Sigmoid colon (tissue), 7 donors: Measurements from ENCODE around the gene RAMP1. TPM values are rescaled to one million over a fixed set of nuclear protein-coding genes. Genes with fewer than 3 reads are reported as not detected.

Experiments used
- DNase-seq: peaks from one replicate; pipeline ENCODE4 v3.0.0-alpha.2; 2019
- H3K27ac ChIP-seq, 4 donors: fragments of 200-600 bp; sonication (generic); one replicate each; pipeline ENCODE4 v1.5.1; 2016 to 2019; ENCODE audit warnings: mild to moderate bottlenecking in 1 of 4
- H3K27me3 ChIP-seq, 3 donors: fragments of 200-600 bp; sonication (generic); one replicate each; pipeline ENCODE4 v1.5.1; 2019; ENCODE audit warnings: mild to moderate bottlenecking in 1 of 3
- H3K36me3 ChIP-seq, 4 donors: fragments of 200-600 bp; sonication (generic); one replicate each; pipeline ENCODE4 v1.5.1; 2016 to 2019
- H3K4me1 ChIP-seq, 4 donors: fragments of 200-600 bp; sonication (generic); one replicate each; pipeline ENCODE4 v1.5.1; 2017 to 2019
- H3K4me3 ChIP-seq, 4 donors: fragments of 200-600 bp; sonication (generic); one replicate each; pipeline ENCODE4 v1.5.1; 2017 to 2019; ENCODE audit warnings: mild to moderate bottlenecking in 2 of 4, moderate library complexity in 1 of 4
- H3K9me3 ChIP-seq, 4 donors: fragments of 200-600 bp in 3 of 4; sonication (generic) in 3 of 4; one replicate each; pipeline versions ENCODE4 v1.5.1 to v1.6.1; 2013 to 2019
- EP300 ChIP-seq, 4 donors: sonication (generic); formaldehyde crosslinking; IDR thresholded peaks; one replicate each; pipeline ENCODE4 v1.6.1; 2017; ENCODE audit warnings: antibody characterized with exemption in 4 of 4
- POLR2A ChIP-seq, 2 donors: fragments of 450-650 bp; IDR thresholded peaks; one replicate each; pipeline ENCODE4 v1.6.1; 2016; ENCODE audit warnings: antibody characterized with exemption in 2 of 2, mild to moderate bottlenecking in 2 of 2, moderate library complexity in 2 of 2
- POLR2AphosphoS5 ChIP-seq, 4 donors: sonication (generic); formaldehyde crosslinking; IDR thresholded peaks; one replicate each; pipeline ENCODE4 v1.6.1; 2017; ENCODE audit warnings: antibody characterized with exemption in 4 of 4
- WGBS, 2 donors: extraction: QIAGEN DNeasy Blood & Tissue Kit; methylation state at CpG; one replicate each; pipeline ENCODE4 v1.1.7; 2013; 5-methylcytosine and 5-hydroxymethylcytosine counted together
- intact Hi-C: fragments of 100-400 bp; cut with DNase I; formaldehyde crosslinking; loops from one replicate; pipeline ENCODE4 v1.15.1; 2023
- polyA plus RNA-seq, 3 donors: library from polyadenylated mRNA; stranded (reverse); fragments of 200-250 nt; gene quantifications; one replicate each; pipeline ENCODE4 v1.2.3, GENCODE V29; 2013
- total RNA-seq, 4 donors: library from RNA; depleted of rRNA; stranded (reverse); fragments of >200 nt; gene quantifications; one replicate each; pipeline ENCODE4 v1.1.0, GENCODE V29; 2016
- TF ChIP-seq, protein P1 (sequence below), 4 experiments: fragments of 450-650 bp in 3 of 4; fragments of 200-600 bp in 1 of 4; IDR thresholded peaks; one replicate each; pipeline ENCODE4 v1.5.1; 2016 to 2019; ENCODE audit warnings: antibody characterized with exemption in 4 of 4, mild to moderate bottlenecking in 3 of 4, moderate library complexity in 2 of 4
- donor health status: healthy with polysubstance abuse.
- donor health status: Bipolar disorder and iron deficiency.
- donor health status: healthy.

RAMP1 gene
- total and polyA plus RNA-seq, 7 donors, result 13.2 to 788 (median 372) TPM; not detected in 1

DNA sequence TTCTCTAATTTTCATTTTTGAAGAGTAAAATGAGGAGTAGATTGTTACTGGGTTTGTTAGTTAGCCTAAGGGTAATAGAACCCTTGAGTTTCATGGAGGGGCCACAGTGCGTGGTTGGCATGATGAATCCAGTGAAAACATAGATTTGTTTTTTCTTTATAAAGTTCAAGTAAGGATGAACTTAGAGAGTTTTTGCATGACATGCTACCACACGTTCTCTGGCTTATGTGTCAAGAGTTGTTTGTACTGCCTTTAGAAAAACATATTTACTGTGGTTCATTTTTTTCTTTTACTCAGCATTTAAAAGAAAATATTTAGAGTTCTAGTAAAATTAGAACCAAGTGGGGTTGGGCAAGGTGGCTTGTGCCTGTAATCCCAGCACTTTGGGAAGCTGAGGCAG, 39.0 kb upstream of the RAMP1 start:
- H3K36me3 ChIP-seq, result no peaks in the 10 kb centered on the region
- no peak overlapping the region for H3K4me3 ChIP-seq
- TF ChIP-seq POLR2AphosphoS5 (IDR thresholded peaks at IDR 0.05), result no peak
- TF ChIP-seq, protein P1, sequence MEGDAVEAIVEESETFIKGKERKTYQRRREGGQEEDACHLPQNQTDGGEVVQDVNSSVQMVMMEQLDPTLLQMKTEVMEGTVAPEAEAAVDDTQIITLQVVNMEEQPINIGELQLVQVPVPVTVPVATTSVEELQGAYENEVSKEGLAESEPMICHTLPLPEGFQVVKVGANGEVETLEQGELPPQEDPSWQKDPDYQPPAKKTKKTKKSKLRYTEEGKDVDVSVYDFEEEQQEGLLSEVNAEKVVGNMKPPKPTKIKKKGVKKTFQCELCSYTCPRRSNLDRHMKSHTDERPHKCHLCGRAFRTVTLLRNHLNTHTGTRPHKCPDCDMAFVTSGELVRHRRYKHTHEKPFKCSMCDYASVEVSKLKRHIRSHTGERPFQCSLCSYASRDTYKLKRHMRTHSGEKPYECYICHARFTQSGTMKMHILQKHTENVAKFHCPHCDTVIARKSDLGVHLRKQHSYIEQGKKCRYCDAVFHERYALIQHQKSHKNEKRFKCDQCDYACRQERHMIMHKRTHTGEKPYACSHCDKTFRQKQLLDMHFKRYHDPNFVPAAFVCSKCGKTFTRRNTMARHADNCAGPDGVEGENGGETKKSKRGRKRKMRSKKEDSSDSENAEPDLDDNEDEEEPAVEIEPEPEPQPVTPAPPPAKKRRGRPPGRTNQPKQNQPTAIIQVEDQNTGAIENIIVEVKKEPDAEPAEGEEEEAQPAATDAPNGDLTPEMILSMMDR (IDR thresholded peaks at IDR 0.05), result no peak
- TF ChIP-seq EP300 (IDR thresholded peaks at IDR 0.05), result no peak
- no peak for TF ChIP-seq POLR2A (IDR thresholded peaks at IDR 0.05)
- no peak overlapping the region for H3K27ac ChIP-seq
- H3K27me3 ChIP-seq, result no peaks in the 10 kb centered on the region
- DNase-seq, result no peak
- 87 to 92% methylated on average over 2 of the region's 2 CpGs for WGBS, 2 donors
- no peaks in the 10 kb centered on the region for H3K4me1 ChIP-seq
- intact Hi-C loops, result no loop called here
- H3K9me3 ChIP-seq, result no peaks in the 10 kb centered on the region

DNA sequence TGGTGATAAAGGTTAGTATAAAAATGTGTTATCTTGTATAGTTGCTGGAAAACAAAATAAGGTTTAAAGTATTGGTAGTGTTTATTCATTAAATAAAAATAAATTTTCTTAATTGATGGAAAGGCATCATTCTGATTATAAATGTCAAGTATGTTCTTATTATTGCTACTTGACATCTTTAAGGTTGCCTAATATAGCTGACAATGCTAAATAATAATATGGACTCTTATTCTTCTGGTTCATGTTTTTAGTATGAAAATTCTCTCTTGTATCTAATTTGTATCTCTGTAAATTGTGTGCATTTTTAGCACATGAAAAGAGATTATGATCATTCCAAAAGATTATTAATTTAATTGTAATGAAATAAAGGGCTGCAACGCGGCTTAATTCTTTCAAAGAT, 35.9 kb upstream of the RAMP1 start:
- Histone ChIP-seq H3K4me3 (no peak overlapping the region), H3K9me3 (no peaks in the 10 kb centered on the region), H3K27me3 (no peaks in the 10 kb centered on the region), H3K36me3 (no peaks in the 10 kb centered on the region), H3K4me1 (no peaks in the 10 kb centered on the region), H3K27ac (no peak overlapping the region)
- WGBS, 2 donors, result 93 to 94% methylated on average over 2 of the region's 2 CpGs
- intact Hi-C loops, result no loop called here
- DNase-seq, result no peak
- TF ChIP-seq, protein P1 (IDR thresholded peaks at IDR 0.05), result no peak
- no peak for TF ChIP-seq POLR2A (IDR thresholded peaks at IDR 0.05)
- no peak for TF ChIP-seq POLR2AphosphoS5 (IDR thresholded peaks at IDR 0.05)
- TF ChIP-seq EP300 (IDR thresholded peaks at IDR 0.05), result no peak

DNA sequence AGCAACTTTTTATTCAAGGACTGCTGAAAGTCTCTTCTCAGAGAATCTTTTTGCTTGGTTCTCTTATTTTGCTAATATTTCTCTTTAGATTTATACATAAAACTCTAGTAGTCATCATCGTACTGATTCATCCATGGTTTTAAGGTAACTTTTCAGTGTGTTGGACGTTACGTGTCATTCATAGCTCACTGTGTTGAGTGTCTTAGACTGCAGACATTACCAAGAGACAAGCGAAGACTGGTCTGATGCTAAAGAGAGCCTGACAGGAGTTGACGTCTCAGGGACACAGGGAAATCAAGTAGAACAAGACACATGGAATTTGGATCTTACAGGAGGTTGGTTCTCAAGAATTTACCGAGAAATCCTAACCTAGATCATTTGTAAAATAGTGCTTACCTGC, 35.3 kb upstream of the RAMP1 start:
- 87 to 89% methylated on average over 6 of the region's 6 CpGs for WGBS, 2 donors
- TF ChIP-seq EP300 (IDR thresholded peaks at IDR 0.05), result no peak
- TF ChIP-seq, protein P1 (IDR thresholded peaks at IDR 0.05), result no peak
- no peak for TF ChIP-seq POLR2AphosphoS5 (IDR thresholded peaks at IDR 0.05)
- TF ChIP-seq POLR2A (IDR thresholded peaks at IDR 0.05), result no peak
- H3K27me3 ChIP-seq, result no peaks in the 10 kb centered on the region
- no peak overlapping the region for H3K4me3 ChIP-seq
- no peak for DNase-seq
- no peak overlapping the region for H3K27ac ChIP-seq
- intact Hi-C loops, result no loop called here
- no peaks in the 10 kb centered on the region for H3K9me3 ChIP-seq
- H3K36me3 ChIP-seq, result no peaks in the 10 kb centered on the region
- H3K4me1 ChIP-seq, result no peaks in the 10 kb centered on the region

DNA sequence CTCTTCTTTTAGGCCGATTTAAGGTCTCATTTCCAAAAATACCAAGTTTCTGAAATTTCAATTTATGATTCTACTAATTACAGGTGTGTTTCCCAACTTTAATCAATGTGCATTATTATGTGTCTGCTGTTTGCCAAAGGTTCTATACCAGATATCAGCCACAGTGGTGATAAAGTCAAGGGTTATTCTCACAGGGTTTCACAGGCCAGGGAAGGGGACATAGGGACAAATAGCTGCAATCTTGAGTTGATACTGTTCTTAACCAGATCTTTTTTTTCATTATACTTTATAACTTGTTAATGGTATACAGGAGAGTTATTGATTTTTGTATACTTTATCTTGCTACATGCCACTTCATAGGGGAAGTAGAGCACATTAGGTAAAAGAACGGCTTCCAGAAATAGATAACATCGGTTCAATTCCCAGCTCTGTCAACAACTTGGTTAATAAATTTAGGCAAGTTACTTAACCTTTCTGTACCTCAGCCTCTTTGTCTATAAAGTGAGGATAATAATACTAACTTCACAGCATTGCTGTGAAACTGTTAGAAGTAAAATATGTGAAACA, 31.9 kb upstream of the RAMP1 start:
- no peaks in the 10 kb centered on the region for H3K4me1 ChIP-seq
- no peak overlapping the region for H3K27ac ChIP-seq
- intact Hi-C loops, result no loop called here
- H3K27me3 ChIP-seq, result no peaks in the 10 kb centered on the region
- H3K9me3 ChIP-seq, result no peaks in the 10 kb centered on the region
- no peak for DNase-seq
- WGBS, 2 donors, result 83 to 85% methylated on average over 3 of the region's 3 CpGs
- H3K4me3 ChIP-seq, result no peak overlapping the region
- no peak for TF ChIP-seq EP300 (IDR thresholded peaks at IDR 0.05)
- no peaks in the 10 kb centered on the region for H3K36me3 ChIP-seq

DNA sequence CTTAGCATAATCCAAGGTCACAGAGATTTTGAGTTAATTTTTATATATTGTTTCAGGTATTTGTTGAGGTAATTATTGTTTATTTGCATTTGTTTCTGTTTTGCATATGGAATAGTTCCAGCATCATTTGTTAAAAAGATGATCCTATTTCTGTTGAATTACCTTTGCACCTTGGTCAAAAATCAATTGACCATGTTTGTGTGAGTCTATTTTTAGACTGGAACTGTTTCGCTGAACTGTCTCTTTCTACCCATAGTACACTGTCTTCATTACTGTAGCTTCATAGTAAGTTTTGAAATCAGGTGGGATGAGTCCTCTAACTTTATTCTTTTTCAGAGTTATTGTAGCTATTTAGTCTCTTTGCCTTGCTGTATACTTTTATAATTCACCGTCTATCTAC, 28.9 kb upstream of the RAMP1 start:
- Histone ChIP-seq H3K4me1 (no peaks in the 10 kb centered on the region), H3K4me3 (no peak overlapping the region), H3K9me3 (no peaks in the 10 kb centered on the region), H3K36me3 (no peaks in the 10 kb centered on the region), H3K27me3 (no peaks in the 10 kb centered on the region), H3K27ac (no peak overlapping the region)
- DNase-seq, result no peak
- 85 to 89% methylated on average over 2 of the region's 2 CpGs for WGBS, 2 donors
- no peak for TF ChIP-seq EP300 (IDR thresholded peaks at IDR 0.05)
- intact Hi-C loops, result no loop called here

DNA sequence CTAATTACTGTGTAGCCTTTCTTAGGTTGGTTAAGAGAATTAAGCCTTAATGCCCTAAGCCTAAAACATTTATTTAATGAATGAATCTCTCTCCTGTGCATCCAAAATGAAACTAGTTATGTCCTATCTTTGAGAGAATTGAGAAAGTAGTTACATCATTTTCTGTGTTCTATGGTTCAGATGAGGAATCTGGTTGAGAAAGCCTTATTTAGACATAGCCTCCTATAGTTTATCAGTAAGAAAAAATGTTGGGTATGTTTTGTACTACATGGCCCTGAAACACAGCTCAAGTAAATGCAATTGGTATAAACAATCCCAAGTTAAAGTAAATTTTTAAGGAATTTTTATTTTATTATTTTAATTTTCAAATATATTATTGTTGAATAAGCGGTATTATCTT, 25.9 kb upstream of the RAMP1 start:
- intact Hi-C loops, result no loop called here
- DNase-seq, result no peak
- H3K9me3 ChIP-seq, result no peaks in the 10 kb centered on the region
- H3K4me1 ChIP-seq, result no peaks in the 10 kb centered on the region
- H3K4me3 ChIP-seq, result no peak overlapping the region
- H3K27ac ChIP-seq, result no peak overlapping the region
- no peaks in the 10 kb centered on the region for H3K36me3 ChIP-seq
- 93% methylated on average over 1 of the region's 1 CpG for WGBS, 2 donors
- TF ChIP-seq EP300 (IDR thresholded peaks at IDR 0.05) (no peak), POLR2AphosphoS5 (IDR thresholded peaks at IDR 0.05) (no peak), POLR2A (IDR thresholded peaks at IDR 0.05) (no peak)
- TF ChIP-seq, protein P1 (IDR thresholded peaks at IDR 0.05), result no peak
- no peaks in the 10 kb centered on the region for H3K27me3 ChIP-seq
